B cell (primary cell): ENCODE results near the gene CDKN3. TPM values are rescaled to one million over a fixed set of nuclear protein-coding genes. Genes with fewer than 3 reads are reported as not detected.

Experiments used
- ATAC-seq: fragments of 200-7000 bp; cut with Tn5 transposase; one replicate; pipeline ENCODE4 v1.10.0; 2021; ENCODE audit warnings: low read depth, mild to moderate bottlenecking, moderate number of reproducible peaks, moderate library complexity
- CTCF ChIA-PET: fragments of 350-600 bp; sonication (Branson Sonifier 250); formaldehyde crosslinking; loops from one replicate; lab custom pipeline; 2021; ENCODE audit warnings: antibody characterized with exemption, inconsistent platforms; lab: Charles Lee
- POLR2A ChIA-PET: fragments of 350-600 bp; sonication (Branson Sonifier 250); formaldehyde crosslinking; loops from one replicate; lab custom pipeline; 2021; ENCODE audit warnings: antibody characterized with exemption; lab: Charles Lee
- DNase-seq: peaks from one replicate; pipeline ENCODE4 v3.0.0; 2013
- H2AFZ ChIP-seq: 2 replicates; pipeline ENCODE4 v1.6.1; 2012; ENCODE audit warnings: mild to moderate bottlenecking, low read depth, low read length; ENCODE audit not compliant: insufficient read depth, poor library complexity, severe bottlenecking
- H3K27ac ChIP-seq, 2 donors: 1 replicate in 1 of 2; 2 replicates in 1 of 2; pipeline ENCODE4 v1.5.1; 2012 to 2013; ENCODE audit warnings: low read length in 2 of 2, mild to moderate bottlenecking in 2 of 2, moderate library complexity in 1 of 2
- H3K27me3 ChIP-seq, 4 experiments: fragments of 200-600 bp in 1 of 4; sonication (generic) in 1 of 4; replicated peaks in 1 of 4; 1 replicate in 2 of 4; 2 replicates in 2 of 4; pipeline versions ENCODE4 v1.6.1 to v1.7.0; 2013 to 2016; ENCODE audit warnings: low read length in 3 of 4, mild to moderate bottlenecking in 2 of 4, mixed read lengths in 1 of 4, moderate library complexity in 1 of 4; ENCODE audit not compliant: insufficient read depth in 4 of 4, control insufficient read depth in 3 of 4; ENCODE audit errors: control extremely low read depth in 1 of 4
- H3K36me3 ChIP-seq, 2 experiments: replicated peaks in 1 of 2; 1 replicate in 1 of 2; 2 replicates in 1 of 2; pipeline versions ENCODE4 v1.6.1 to v1.7.1; 2013; ENCODE audit warnings: low read length in 1 of 2; ENCODE audit not compliant: insufficient read depth in 2 of 2, control insufficient read depth in 1 of 2; ENCODE audit errors: control extremely low read depth in 1 of 2, extremely low read depth in 1 of 2
- H3K4me1 ChIP-seq, 2 donors: fragments of 200-600 bp in 1 of 2; sonication (generic) in 1 of 2; 1 replicate in 1 of 2; 2 replicates in 1 of 2; pipeline versions ENCODE4 v1.5.1 to v1.6.1; 2013 to 2017; ENCODE audit warnings: low read length in 2 of 2; ENCODE audit not compliant: control insufficient read depth in 2 of 2, insufficient read depth in 2 of 2
- H3K4me2 ChIP-seq: replicated peaks from 2 replicates; pipeline ENCODE3; 2012; ENCODE audit warnings: mild to moderate bottlenecking, low read depth, low read length; ENCODE audit not compliant: poor library complexity, severe bottlenecking
- H3K4me3 ChIP-seq, 5 experiments: fragments of 200-600 bp in 1 of 5; sonication (generic) in 1 of 5; 1 replicate in 3 of 5; 2 replicates in 2 of 5; pipeline versions ENCODE4 v1.5.1 to v1.7.0; 2011 to 2016; ENCODE audit warnings: low read length in 4 of 5, mild to moderate bottlenecking in 4 of 5, low read depth in 2 of 5, control low read depth in 1 of 5, moderate library complexity in 1 of 5; ENCODE audit not compliant: insufficient read depth in 1 of 5; ENCODE audit errors: control extremely low read depth in 1 of 5, extremely low read depth in 1 of 5
- H3K79me2 ChIP-seq: fragments of 200-600 bp; sonication (generic); one replicate; pipeline ENCODE4 v1.6.0; 2016; ENCODE audit warnings: low read length; ENCODE audit not compliant: control insufficient read depth, insufficient read depth
- H3K9ac ChIP-seq: fragments of 200-600 bp; sonication (generic); 2 replicates; pipeline ENCODE4 v1.6.1; 2017; ENCODE audit warnings: mild to moderate bottlenecking, low read length, moderate library complexity
- H3K9me3 ChIP-seq, 3 donors: one replicate each; pipeline versions ENCODE4 v1.6.1 to v1.7.1; 2013; ENCODE audit warnings: low read length in 2 of 3; ENCODE audit not compliant: control insufficient read depth in 2 of 3, insufficient read depth in 1 of 3; ENCODE audit errors: control extremely low read depth in 1 of 3
- H4K20me1 ChIP-seq: 2 replicates; pipeline ENCODE4 v1.6.0; 2012; ENCODE audit warnings: mild to moderate bottlenecking, low read length; ENCODE audit not compliant: insufficient read depth, control insufficient read depth, poor library complexity, severe bottlenecking
- H3K27ac Mint-ChIP-seq: one replicate; pipeline ENCODE4 v1.8.0; 2021; ENCODE audit warnings: mixed read lengths
- H3K27me3 Mint-ChIP-seq: one replicate; pipeline ENCODE4 v1.8.0; 2021; ENCODE audit warnings: mixed read lengths
- H3K4me1 Mint-ChIP-seq: one replicate; pipeline ENCODE4 v1.8.0; 2021; ENCODE audit warnings: mixed read lengths
- H3K4me3 Mint-ChIP-seq: one replicate; pipeline ENCODE4 v1.8.0; 2021; ENCODE audit warnings: mixed read lengths
- H3K9me3 Mint-ChIP-seq: one replicate; pipeline ENCODE4 v1.8.0; 2022; ENCODE audit warnings: mixed read lengths; ENCODE audit not compliant: insufficient read depth
- CTCF ChIP-seq: fragments of 200-600 bp; IDR thresholded peaks from one replicate; pipeline ENCODE4 v1.8.0; 2022; ENCODE audit warnings: antibody characterized with exemption, mild to moderate bottlenecking
- EZH2 ChIP-seq: IDR thresholded peaks from 2 replicates; pipeline ENCODE4 v1.6.1; 2012; ENCODE audit warnings: borderline replicate concordance, low read depth, mild to moderate bottlenecking, moderate library complexity, low read length; ENCODE audit not compliant: insufficient read depth, poor library complexity, severe bottlenecking
- intact Hi-C: fragments of 100-400 bp; cut with micrococcal nuclease; formaldehyde crosslinking; loops from one replicate; pipeline ENCODE4 v1.10.0; 2022
- polyA plus RNA-seq: library from polyadenylated mRNA; depleted of rRNA; stranded (reverse); fragments of >200 nt; gene quantifications from 2 replicates; pipeline ENCODE4 v1.2.3, GENCODE V29; 2012
- total RNA-seq, 2 donors: library from RNA; stranded (reverse); fragments of 120-200 nt in 1 of 2; gene quantifications; 1 replicate in 1 of 2; 2 replicates in 1 of 2; pipeline versions ENCODE4 v1.2.3 to v1.2.4, GENCODE V29; 2013 to 2022

The CDKN3 gene
- total and polyA plus RNA-seq, 2 donors (not counting 1 experiment from before 2014, with no cell fraction given) = 0.42 to 1.0 TPM

GRCh38 chr14:54354096-54354495 lies 42.7 kb upstream of the CDKN3 start:
- Mint-ChIP-seq H3K9me3 (peaks cover 5% of the 10 kb centered on the region), H3K27me3 (peaks cover 25% of the 10 kb centered on the region)

More at GRCh38 chr14:54354096-54354495, 42.7 kb upstream of the CDKN3 start:
- H3K9ac ChIP-seq = no peak overlapping the region
- no peak for ATAC-seq
- H4K20me1 ChIP-seq = no peaks in the 10 kb centered on the region
- H2AFZ ChIP-seq = no peak overlapping the region
- no peak for TF ChIP-seq CTCF
- TF ChIP-seq EZH2 = no peak
- H3K79me2 ChIP-seq = no peaks in the 10 kb centered on the region
- ChIA-PET POLR2A (no interaction called here), CTCF (interaction anchor here (0.6 kb wide), 1 partner anchor 54 kb away, joined by 3 read pairs; no protein-coding TSS in a partner anchor)
- no peak for DNase-seq
- no peaks in the 10 kb centered on the region for H3K36me3 ChIP-seq
- H3K4me2 ChIP-seq = no peak overlapping the region
- H3K27ac ChIP-seq = no peak overlapping the region
- H3K4me3 ChIP-seq = no peak overlapping the region
- H3K4me1 ChIP-seq = no peaks in the 10 kb centered on the region
- Mint-ChIP-seq H3K4me1 (no peaks in the 10 kb centered on the region), H3K27ac (no peak overlapping the region), H3K4me3 (no peak overlapping the region)
- intact Hi-C loops = no loop called here
- H3K9me3 ChIP-seq = peaks cover 0 to 9% (median 0%) of the 10 kb centered on the region in 3 donors
- H3K27me3 ChIP-seq = peaks cover 0 to 6% (median 0%) of the 10 kb centered on the region in 4 experiments
